Gastroesophageal sphincter (tissue), 4 donors: ENCODE data around the gene FAU. TPM values are rescaled to one million over a fixed set of nuclear protein-coding genes. Genes with fewer than 3 reads are reported as not detected.

Source experiments
- ATAC-seq: fragments of 150-250 bp; one replicate; pipeline ENCODE4 v1.9.1; 2016; ENCODE audit warnings: mild to moderate bottlenecking, moderate library complexity
- H3K27ac ChIP-seq, 4 donors: fragments of 200-600 bp; sonication (generic) in 3 of 4; 1 replicate in 3 of 4; 2 replicates in 1 of 4; pipeline ENCODE4 v1.5.1; 2016 to 2019
- H3K27me3 ChIP-seq: fragments of 200-600 bp; sonication (generic); one replicate; pipeline ENCODE4 v1.5.1; 2019
- H3K36me3 ChIP-seq, 2 donors: fragments of 200-600 bp; sonication (generic); one replicate each; pipeline ENCODE4 v1.5.1; 2019; ENCODE audit warnings: control low read depth in 1 of 2
- H3K4me1 ChIP-seq, 3 donors: fragments of 200-600 bp; sonication (generic); 1 replicate in 2 of 3; 2 replicates in 1 of 3; pipeline ENCODE4 v1.5.1; 2016 to 2019; ENCODE audit warnings: control low read depth in 2 of 3
- H3K4me3 ChIP-seq, 2 donors: fragments of 200-600 bp; sonication (generic); one replicate each; pipeline ENCODE4 v1.5.1; 2019; ENCODE audit warnings: mild to moderate bottlenecking in 1 of 2, moderate library complexity in 1 of 2
- H3K9me3 ChIP-seq, 3 donors: fragments of 200-600 bp; sonication (generic); one replicate each; pipeline ENCODE4 v1.5.1; 2017 to 2019; ENCODE audit warnings: control low read depth in 2 of 3
- CTCF ChIP-seq, 4 experiments: fragments of 200-600 bp in 2 of 4; fragments of 450-650 bp in 2 of 4; sonication (generic) in 1 of 4; IDR thresholded peaks; one replicate each; pipeline ENCODE4 v1.5.1; 2017 to 2019; ENCODE audit warnings: antibody characterized with exemption in 4 of 4, mild to moderate bottlenecking in 2 of 4, moderate library complexity in 2 of 4
- EP300 ChIP-seq: sonication (generic); formaldehyde crosslinking; IDR thresholded peaks from one replicate; pipeline ENCODE4 v1.6.1; 2017; ENCODE audit warnings: antibody characterized with exemption, mild to moderate bottlenecking
- POLR2A ChIP-seq, 2 donors: fragments of 450-650 bp; IDR thresholded peaks; one replicate each; pipeline ENCODE4 v1.6.1; 2017; ENCODE audit warnings: antibody characterized with exemption in 2 of 2, mild to moderate bottlenecking in 2 of 2, moderate library complexity in 1 of 2
- POLR2AphosphoS5 ChIP-seq: sonication (generic); formaldehyde crosslinking; IDR thresholded peaks from one replicate; pipeline ENCODE4 v1.6.1; 2017; ENCODE audit warnings: antibody characterized with exemption
- WGBS, 2 donors: methylation state at CpG; one replicate each; pipeline ENCODE4 v1.1.5; 2018; ENCODE audit warnings: low coverage in 1 of 2; 5-methylcytosine and 5-hydroxymethylcytosine counted together
- total RNA-seq, 4 donors: library from RNA; depleted of rRNA; stranded (reverse); fragments of >200 nt; gene quantifications; one replicate each; pipeline ENCODE4 v1.1.0, GENCODE V29; 2016

The FAU gene
- total RNA-seq, 4 donors from 2014 or later, result 464 to 971 (median 566) TPM

DNA sequence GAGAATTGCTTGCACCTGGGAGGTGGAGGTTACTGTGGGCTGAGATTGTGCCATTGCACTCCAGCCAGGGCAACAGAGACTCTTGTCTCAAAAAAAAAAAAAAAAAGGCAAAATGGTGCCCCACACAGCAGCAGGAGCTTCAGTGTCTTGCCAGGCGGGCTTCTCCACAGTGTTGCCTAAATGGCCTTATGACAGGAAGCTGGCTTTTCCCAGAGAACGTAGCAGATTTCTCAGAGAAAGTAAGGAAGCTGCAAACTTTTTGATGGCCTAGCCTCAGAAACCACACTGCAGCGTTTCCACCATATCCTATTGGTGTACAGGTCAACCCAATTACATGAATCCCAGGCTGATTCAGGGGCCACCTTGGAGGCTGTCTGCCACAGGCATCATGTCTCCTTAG is 35.4 kb upstream of the FAU start:
- TF ChIP-seq POLR2AphosphoS5 (no peak), POLR2A (IDR thresholded peaks at IDR 0.05) (no peak), CTCF (IDR thresholded peaks at IDR 0.05) (no peak), EP300 (no peak)
- no peaks in the 10 kb centered on the region for H3K9me3 ChIP-seq
- H3K36me3 ChIP-seq, result no peaks in the 10 kb centered on the region
- H3K27me3 ChIP-seq, result no peaks in the 10 kb centered on the region
- 49 to 60% methylated on average over 2 to 3 of the region's 3 CpGs for WGBS, 2 donors
- no peak overlapping the region for H3K27ac ChIP-seq
- no peak for ATAC-seq
- no peak overlapping the region for H3K4me3 ChIP-seq
- H3K4me1 ChIP-seq, result no peaks in the 10 kb centered on the region

DNA sequence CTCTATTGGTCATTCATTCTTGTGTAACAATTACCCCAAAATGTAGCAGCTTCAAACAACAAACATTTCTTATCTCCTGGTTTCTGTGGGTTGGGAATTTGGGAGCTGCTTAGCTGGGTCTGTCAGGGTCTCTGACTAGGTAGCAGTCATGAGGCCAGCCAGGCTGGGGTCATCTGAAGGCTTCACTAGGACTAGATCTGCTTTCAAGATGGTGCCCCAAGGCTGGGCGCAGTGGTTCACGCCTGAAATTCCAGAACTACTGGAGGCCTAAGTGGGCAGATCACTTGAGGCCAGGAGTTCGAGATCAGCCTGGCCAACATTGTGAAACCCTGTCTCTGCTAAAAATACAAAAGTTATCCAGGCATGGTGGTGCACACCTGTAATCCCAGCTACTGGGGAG is 35.0 kb upstream of the FAU start:
- Histone ChIP-seq H3K27me3 (no peaks in the 10 kb centered on the region), H3K27ac (no peak overlapping the region), H3K9me3 (no peaks in the 10 kb centered on the region), H3K4me1 (no peaks in the 10 kb centered on the region), H3K4me3 (no peak overlapping the region), H3K36me3 (no peaks in the 10 kb centered on the region)
- no peak for TF ChIP-seq EP300
- TF ChIP-seq POLR2A (IDR thresholded peaks at IDR 0.05), result no peak
- TF ChIP-seq CTCF (IDR thresholded peaks at IDR 0.05), result no peak
- no peak for TF ChIP-seq POLR2AphosphoS5
- no peak for ATAC-seq
- WGBS, 2 donors, result 100% methylated on average over 2 of the region's 3 CpGs; no CpG with 5 or more reads in 1 of the 2 donors

GRCh38 chr11:65156256-65156655 is 34.3 kb upstream of the FAU start:
- Histone ChIP-seq H3K4me1 (no peaks in the 10 kb centered on the region), H3K27me3 (no peaks in the 10 kb centered on the region), H3K36me3 (no peaks in the 10 kb centered on the region), H3K9me3 (no peaks in the 10 kb centered on the region), H3K4me3 (no peak overlapping the region), H3K27ac (no peak overlapping the region)
- no peak for TF ChIP-seq CTCF (IDR thresholded peaks at IDR 0.05)
- no peak for TF ChIP-seq POLR2A (IDR thresholded peaks at IDR 0.05)
- no peak for TF ChIP-seq EP300
- no peak for TF ChIP-seq POLR2AphosphoS5
- 90 to 100% methylated on average over 1 to 3 of the region's 3 CpGs for WGBS, 2 donors
- no peak for ATAC-seq

- no peaks in the 10 kb centered on the region for H3K36me3 ChIP-seq
- H3K4me3 ChIP-seq, result no peak overlapping the region
- 50 to 60% methylated on average over 2 of the region's 2 CpGs for WGBS, 2 donors
- TF ChIP-seq EP300, result no peak
- no peak for TF ChIP-seq CTCF (IDR thresholded peaks at IDR 0.05)
- no peak for ATAC-seq
- H3K27me3 ChIP-seq, result peaks cover under 1% of the 10 kb centered on the region
- H3K9me3 ChIP-seq, result no peaks in the 10 kb centered on the region
- peaks cover 0 to 7% (median 0%) of the 10 kb centered on the region in 3 donors for H3K4me1 ChIP-seq
- no peak overlapping the region for H3K27ac ChIP-seq
Measured at GRCh38 chr11:65152122-65152521, 30.2 kb upstream of the FAU start.

- no peaks in the 10 kb centered on the region for H3K9me3 ChIP-seq
- peaks cover 8% of the 10 kb centered on the region for H3K27me3 ChIP-seq
- H3K4me1 ChIP-seq, result peaks cover 0 to 7% (median 0%) of the 10 kb centered on the region in 3 donors
- no peaks in the 10 kb centered on the region for H3K36me3 ChIP-seq
- H3K27ac ChIP-seq, result peak overlapping the region in 2 of 4 donors; percentile 49 to 63
- no peak for TF ChIP-seq POLR2AphosphoS5
- no peak for TF ChIP-seq POLR2A (IDR thresholded peaks at IDR 0.05)
- no peak for TF ChIP-seq CTCF (IDR thresholded peaks at IDR 0.05)
- TF ChIP-seq EP300, result no peak
- no peak for ATAC-seq
- 53 to 100% methylated on average over 1 to 3 of the region's 3 CpGs for WGBS, 2 donors
- no peak overlapping the region for H3K4me3 ChIP-seq
Measured at GRCh38 chr11:65151331-65151899, 29.5 kb upstream of the FAU start.
